Amygdala (tissue), 56 donors: Measurements from ENCODE around the gene BCL3.
"Not testable (repeated sequence)": the region's sequence is repeated elsewhere in the genome, so short reads cannot be mapped to it uniquely, and the experiment has no call there.

Experiments used
- DNase-seq, 56 donors: peaks; one replicate each; lab custom pipeline; 2025; lab: John Stamatoyannopoulos, UW

The BCL3 gene

DNA sequence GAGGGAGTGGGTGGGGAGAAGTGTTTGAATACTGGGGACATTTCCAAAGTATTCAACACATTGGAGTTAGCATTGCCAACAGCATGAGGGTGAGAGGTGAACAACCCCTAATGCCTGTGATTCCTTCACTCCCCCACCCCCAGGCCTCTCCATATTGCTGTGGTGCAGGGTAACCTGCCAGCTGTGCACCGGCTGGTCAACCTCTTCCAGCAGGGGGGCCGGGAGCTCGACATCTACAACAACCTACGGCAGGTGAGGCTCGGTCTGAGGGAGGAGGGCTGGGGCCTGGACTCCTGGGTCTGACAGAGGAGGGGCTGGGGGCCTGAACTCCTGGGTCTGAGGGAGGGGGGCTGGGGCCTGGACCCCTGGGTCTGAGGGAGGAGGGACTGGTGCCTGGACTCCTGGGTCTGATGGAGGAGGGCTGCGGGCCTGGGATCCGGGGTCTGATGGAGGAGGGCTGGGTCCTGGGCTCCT is 7.6 kb downstream of the BCL3 start:
- no peak for DNase-seq

DNA sequence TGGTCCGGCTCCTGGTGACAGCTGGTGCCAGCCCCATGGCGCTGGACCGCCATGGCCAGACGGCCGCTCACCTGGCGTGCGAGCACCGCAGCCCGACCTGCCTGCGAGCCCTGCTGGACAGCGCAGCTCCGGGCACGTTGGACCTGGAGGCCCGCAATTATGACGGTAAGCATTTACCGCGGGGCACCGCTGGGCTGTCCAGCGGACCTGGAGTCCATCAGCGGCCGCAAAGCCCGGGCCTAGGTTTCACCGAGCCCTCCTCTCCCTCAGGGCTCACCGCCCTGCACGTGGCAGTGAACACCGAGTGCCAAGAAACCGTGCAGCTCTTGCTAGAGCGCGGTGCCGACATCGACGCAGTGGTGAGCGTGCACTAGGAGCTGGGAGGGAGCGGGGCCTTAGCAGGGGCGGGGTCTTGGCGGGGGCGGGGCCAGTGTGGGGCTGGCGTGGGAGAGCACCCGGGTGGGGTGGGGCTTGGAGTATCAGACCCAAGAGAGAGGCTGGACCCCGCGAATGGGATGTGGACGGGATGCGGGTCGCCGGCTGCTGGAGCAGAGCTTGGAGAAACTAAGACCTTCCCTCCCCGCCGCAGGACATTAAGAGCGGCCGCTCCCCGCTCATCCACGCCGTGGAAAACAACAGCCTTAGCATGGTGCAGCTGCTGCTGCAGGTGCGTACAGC is 8.7 kb downstream of the BCL3 start:
- peak in 14 of 56 donors; percentile 2 to 25 (median 11) for DNase-seq

DNA sequence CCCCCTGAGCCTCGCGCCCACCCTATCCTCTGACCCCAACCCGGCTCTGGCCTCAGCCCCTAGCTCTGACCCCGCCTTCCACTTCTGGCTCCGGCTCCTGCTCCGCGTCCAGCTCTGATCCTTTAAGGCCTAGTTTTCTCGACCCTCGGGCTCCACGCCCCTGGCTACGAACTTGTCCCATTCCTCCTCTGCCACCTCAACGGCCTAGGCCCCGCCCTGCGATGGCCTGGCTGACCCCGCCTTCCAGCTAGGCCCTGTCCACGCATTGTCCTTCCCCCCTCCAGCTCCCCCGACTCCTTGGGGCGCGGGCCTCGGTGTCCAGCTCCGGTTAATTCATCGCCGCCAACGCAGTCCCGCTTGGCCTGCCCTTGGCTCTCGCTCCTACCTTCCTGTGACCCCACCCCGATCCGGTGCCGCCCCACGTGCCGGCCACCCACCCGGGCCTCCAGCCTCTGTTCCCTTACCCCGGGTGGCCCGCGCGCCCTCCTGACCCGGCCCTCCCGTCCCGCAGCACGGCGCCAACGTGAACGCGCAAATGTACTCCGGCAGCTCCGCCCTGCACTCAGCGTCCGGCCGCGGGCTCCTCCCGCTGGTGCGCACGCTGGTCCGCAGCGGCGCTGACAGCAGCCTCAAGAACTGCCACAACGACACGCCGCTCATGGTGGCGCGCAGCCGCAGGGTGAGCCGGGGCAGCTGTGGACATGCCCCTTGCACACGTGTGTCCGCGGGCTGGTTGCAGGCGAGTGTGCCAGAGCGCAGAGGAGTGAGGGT is 9.4 kb downstream of the BCL3 start:
- DNase-seq: peak in 29 of 56 donors; percentile 4 to 53 (median 25)

DNA sequence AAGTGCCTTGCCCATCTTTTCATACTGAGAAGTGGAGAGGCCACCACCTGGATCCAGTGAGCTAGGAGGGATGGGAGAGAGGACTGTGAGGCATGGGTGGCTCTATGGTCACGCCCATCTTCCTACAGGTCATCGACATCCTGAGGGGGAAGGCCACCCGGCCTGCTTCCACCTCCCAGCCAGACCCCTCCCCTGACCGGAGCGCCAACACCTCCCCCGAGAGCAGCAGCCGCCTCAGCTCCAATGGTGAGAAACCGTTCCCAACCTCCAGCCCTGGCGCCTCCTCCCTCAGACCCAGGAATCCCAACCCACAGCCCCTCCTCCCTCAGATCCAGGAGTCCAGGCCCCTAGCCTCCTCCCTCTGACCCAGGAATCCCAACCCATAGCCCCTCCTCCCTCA is 10.1 kb downstream of the BCL3 start:
- DNase-seq: no peak

DNA sequence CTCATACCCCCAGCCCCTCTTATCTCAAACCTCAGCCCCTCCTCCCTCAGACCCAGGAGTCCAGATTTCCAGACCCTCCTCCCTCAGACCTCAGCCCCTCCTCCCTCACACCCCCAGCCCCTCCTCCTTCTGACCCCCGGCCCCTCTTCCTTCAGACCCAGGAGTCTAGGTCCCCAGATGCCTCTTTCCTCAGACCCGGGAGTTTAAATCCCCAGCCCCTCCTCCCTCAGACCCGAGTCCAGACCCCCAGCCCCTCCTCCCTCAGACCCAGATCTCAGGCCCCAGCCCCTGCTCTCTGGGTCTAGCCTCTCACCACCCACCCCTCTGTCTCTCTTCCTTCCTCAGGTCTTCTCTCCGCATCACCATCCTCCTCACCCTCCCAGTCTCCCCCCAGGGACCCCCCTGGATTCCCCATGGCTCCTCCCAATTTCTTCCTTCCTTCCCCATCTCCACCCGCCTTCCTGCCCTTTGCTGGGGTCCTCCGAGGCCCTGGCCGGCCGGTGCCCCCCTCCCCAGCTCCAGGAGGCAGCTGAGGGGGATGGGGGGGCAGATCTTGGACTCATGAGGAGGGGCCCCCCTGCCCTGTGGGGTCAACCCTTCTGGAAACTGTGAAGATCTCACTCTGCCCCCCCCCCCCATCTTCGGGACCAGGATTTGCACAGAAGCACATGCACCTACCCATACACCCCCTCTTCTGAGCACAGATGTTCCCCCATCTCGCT is 10.7 kb downstream of the BCL3 start:
- DNase-seq: no peak

DNA sequence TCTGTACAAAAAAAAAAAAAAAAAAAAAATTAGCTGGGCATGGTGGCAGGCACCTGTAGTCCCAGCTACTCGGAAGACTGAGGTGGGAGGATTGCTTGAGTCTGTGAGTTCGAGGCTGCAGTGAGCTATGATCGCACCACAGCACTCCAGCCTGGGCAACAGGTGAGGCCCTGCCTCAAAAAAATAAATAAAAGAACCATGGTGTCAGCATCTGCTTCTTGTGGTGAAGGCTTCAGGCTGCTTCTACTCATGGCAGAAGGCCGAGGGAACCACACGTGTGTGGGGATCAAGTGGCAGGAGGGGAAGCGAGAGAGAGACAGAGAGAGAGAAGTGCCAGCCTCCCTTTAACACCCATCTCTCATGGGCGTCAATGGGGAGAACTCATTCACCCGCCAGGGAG is 13.5 kb downstream of the BCL3 start:
- no peak for DNase-seq

DNA sequence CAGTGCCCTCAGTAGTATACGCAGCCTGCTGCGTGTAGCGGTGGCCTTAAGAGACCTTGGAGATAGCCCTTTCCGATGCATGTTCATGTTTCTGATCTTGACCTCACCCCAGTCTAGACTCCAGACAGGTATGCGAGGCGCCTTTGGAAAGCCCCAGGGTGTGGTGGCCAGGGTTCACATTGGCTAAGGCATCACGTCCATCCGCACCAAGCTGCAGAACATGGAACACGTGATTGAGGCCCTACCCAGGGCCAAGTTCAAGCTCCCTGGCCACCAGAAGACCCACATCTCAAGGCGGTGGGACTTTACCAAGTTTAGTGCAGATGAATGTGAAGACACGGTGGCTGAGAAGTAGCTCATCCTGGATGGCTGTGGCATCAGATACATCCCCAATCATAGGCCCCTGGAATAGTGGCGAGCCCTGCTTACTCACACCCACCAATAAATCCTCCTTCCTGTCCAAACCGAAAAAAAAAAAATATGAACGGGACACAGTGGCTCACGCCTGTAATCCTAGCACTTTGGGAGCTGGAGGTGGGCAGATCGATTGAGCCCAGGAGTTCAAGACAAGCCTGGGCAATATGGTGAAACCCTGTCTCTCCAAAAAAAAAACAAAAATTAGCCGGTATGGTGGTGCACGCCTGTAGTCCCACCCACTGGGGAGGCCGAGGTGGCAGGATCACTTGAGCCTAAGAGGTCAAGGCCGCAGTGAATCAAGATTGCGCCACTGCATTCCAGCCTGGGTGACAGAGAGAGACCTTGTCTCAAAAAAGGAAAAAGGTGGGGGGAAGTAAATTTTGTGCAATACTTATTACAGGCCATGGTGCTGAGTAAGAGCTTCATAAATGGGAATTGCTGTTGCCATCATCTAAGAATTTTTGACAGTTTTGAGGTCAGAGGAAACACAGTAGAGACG is 16.8 kb downstream of the BCL3 start:
- DNase-seq: no peak

DNA sequence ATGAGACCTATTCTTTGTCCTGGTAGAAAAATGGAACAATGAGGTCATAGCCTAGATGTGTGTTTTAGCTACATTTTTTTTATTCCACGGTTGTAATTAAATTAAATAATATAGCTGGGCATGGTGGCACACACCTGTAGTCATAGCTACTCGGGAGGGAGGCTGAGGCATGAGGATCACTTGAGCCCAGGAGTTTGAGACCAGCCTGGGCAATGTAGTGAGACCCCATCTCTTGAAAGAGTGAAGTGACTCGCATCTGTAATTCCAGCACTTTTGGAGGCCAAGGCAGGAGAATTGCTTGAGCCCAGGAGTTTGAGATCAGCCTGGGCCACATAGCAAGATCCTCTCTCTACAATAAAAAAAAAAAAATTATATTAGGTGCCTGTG is 17.4 kb downstream of the BCL3 start:
- DNase-seq: no peak

DNA sequence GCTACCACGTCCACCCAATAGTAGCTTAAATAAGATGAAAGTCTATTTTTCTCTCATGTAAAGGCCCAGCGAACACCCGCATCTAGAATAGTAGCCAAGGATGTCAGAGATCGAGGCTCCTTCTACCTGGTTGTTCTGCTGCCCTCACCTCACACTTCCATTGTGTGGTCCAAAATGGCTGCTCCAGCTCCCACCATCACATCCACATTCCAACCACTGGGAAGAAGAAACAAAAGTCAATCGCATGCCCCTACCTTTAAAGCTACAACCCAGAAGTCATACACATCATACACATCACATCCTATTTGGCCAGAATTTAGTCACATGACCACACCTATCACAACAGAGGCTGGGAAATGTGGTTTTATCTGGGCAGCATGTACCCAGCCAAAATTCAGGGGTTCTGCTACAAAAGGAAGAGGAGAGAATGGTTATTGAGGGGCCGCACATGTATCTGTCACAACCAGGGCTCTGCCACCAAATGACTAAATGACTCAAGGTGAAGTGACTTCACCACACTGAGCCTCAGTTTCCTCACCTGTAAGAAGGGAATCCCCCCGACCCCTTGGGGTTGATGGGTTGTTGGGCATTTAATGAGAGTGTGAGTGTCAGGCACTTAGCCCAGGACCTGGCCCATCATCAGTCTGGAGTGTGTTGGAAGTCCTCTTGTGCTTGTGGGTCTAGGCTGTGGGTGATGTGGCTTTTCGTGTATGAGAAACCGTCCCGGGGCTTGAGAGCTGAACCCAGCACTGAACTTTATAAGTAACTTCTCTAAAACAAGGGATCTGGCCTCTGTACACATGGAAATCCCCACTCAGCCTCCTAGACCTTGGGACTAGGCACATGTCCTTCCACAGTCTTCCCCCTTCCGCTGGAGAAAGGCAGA is 19.0 kb downstream of the BCL3 start:
- no peak for DNase-seq

DNA sequence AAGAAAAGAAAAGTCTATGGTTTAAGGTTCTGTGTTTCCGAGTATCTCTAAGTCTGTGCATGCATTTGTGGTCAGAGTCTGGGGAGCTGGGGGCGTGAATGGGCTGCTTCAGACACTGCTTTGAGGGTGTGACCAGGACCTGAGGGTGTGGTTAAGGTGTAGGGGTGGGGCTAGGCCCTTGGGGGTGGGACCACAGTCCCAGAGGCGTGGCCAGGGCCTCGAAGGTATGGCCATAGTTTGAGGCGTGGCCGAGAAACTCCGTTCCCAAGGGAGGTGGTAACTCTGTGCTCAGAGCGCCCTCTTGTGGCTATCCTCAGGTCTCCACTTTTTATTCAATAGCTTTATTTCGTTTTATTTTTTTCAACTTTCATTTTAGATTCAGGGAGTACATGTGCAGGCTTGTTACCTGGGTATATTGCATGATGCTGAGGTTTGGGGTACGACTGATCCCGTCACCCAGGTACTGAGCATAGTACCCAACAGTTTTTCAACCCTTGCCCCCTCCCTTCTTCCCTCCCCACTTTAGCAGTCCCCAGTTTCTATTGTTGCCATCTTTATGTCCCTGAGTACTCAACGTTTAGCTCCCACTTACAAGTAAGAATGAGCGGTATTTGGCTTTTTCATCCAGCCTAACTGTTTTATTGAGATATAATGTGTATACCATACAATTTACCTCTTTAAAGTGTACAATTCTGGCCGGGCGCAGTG is 22.2 kb downstream of the BCL3 start:
- peak in 49 of 56 donors; percentile 5 to 85 (median 45) for DNase-seq

DNA sequence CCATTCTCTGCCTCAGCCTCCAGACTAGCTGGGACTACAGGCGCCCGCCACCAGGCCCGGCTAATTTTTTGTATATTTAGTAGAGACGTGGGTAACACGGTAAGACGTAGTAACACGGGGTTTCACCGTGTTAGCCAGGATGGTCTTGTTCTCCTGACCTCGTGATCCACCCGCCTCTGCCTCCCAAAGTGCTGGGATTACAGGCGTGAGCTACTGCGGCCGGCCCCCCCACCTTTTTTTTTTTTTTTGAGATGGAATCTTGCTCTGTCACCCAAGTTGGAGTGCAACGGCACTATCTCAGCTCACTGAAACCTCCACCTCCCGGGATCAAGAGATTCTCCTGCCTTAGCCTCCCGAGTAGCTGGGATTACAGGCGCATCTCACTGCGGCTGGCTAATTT is 23.6 kb downstream of the BCL3 start:
- not testable (repeated sequence) for DNase-seq

DNA sequence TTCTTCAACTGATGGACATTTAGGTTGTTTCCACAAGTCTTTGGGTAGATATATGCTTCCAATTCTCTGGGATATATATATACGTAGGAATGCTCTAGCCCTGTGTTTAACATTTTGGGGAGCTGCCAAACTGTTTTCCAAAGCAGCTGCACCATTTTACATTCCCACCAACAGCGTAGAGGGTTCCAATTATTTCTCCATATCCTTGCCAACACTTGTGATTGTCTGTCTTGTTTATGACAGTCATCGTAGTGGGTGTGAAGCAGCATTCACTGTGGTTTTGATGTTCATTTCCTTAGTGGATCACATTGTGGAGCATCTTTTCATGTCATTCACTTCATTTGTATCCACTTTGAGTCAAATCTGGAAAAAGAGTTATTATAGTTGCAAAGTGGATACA is 24.5 kb downstream of the BCL3 start:
- no peak for DNase-seq

DNA sequence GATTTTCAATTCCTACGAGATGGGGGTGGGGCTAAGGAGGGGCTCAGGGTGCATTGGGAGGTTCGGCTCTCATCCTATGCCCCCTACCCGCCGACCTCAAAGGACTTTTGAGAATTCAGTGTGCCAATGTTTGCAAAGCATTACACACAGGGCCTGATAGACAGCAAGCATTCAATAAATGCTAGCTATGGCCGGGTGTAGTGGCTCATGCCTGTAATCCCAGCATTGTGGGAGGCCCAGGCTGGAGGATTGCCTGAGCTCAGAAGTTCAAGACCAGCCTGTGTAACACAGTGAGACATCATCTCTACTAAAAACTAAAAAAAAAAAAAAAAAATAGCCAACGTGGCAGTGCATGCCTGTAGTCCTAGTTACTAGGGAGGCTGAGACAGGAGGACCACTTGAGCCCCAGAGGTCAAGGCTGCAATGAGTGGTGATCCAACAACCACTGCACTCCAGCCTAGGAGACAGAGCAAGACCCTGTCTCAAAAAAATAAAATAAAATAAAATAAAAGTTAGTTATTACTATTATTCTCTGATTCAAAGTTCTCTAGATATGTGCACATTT is 27.2 kb downstream of the BCL3 start:
- DNase-seq: no peak

DNA sequence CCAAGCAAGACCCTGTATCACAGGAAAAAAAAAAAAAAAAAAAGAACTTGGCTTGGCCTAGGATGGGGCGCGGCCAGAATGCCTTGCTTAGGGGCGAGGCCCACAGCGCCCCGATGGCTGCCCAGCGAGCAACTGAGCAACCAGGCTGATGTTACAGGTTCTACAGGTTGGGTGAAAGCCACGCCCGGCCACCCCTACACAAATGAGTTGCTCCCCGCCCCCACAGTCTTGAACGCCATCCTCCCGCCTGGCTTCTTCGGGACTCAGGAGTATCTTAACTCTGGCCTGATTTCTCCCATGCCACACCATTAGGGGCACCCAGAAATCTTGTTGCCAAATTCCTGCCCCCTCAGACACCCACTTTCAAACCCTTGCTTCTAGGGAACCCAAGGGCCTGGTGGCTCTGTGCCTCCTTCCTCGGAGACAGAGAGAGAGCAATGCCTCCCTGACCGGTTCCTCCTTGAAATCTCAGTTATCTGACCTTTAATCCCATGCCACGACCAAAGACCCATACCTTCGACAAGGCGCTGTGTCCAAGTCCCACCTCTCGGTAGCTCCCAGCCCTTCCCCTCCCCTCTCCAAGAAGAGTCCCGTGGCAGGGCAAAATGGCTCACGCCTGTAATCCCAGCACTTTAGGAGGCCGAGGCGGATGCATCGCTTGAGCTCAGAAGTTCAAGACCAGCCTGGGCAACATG is 28.0 kb downstream of the BCL3 start:
- DNase-seq: no peak

DNA sequence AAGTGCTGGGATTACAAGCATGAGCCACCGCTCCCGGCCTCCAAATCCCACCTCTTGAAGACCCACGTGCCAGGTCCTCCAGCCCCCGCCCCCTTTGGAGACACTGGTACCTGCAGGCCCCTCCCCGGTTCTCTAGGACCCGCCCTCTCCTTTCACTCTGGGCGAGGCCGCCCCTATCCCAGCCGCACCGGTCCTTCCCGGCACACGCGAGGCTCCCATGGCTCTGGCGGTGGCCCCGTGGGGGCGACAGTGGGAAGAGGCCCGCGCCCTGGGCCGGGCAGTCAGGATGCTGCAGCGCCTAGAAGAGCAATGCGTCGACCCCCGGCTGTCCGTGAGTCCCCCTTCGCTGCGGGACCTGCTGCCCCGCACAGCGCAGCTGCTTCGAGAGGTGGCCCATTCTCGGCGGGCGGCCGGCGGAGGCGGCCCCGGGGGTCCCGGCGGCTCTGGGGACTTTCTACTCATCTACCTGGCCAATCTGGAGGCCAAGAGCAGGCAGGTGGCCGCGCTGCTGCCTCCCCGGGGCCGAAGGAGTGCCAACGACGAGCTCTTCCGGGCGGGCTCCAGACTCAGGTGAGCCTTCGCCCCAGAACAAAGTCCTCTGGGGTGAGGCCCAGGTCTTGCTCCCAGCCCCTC is 29.3 kb downstream of the BCL3 start, which contains the start of gene CBLC:
TSS of gene CBLC (plus strand) at position 176 of the 633 bp plus-strand sequence. CDS start at position 218, 42 bp downstream.
- DNase-seq: no peak

DNA sequence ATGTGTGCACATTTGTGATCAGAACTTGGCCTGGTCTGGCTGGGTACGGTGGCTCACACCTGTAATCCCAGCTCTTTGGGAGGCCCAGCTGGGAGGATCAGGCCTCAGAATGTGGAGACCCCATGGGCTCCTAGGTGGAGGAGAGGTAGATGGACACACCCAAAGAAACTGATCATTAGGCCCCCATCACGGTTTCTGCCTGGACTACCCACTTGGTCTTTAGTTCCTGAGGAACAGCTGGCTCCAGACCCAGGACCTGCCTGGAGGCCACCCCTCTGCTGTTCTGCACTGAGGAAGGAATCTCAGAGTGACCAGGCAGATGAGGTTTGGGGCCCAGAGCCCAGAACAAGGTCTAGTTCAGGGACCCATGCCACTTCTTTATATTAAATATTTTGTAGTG is 30.6 kb downstream of the BCL3 start:
- DNase-seq: no peak

DNA sequence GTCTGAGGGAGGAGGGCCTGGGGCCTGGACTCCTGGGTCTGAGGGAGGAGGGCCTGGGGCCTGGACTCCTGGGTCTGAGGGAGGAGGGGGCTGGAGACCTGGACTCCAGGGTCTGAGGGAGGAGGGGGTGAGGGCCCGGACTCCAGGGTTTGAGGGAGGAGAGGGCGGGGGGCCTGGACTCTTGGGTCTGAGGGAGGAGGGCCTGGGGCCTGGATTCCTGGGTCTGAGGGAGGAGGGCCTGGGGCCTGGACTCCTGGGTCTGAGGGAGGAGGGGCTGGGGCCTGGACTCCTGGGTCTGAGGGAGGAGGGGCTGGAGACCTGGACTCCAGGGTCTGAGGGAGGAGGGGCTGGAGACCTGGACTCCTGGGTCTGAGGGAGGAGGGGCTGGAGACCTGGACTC is 33.2 kb downstream of the BCL3 start:
- not testable (repeated sequence) for DNase-seq
